Fibroblast of upper back skin (primary cell): Measurements from ENCODE around the gene UBB.
A peak's percentile ranks its signal among the peaks of the same experiment; 100 is the strongest.
"Not testable (repeated sequence)": the region's sequence is repeated elsewhere in the genome, so short reads cannot be mapped to it uniquely, and the experiment has no call there.

ENCODE experiments used
- DNase-seq: peaks from one replicate; pipeline ENCODE4 v3.0.0-alpha.2; 2013

Gene UBB

DNA sequence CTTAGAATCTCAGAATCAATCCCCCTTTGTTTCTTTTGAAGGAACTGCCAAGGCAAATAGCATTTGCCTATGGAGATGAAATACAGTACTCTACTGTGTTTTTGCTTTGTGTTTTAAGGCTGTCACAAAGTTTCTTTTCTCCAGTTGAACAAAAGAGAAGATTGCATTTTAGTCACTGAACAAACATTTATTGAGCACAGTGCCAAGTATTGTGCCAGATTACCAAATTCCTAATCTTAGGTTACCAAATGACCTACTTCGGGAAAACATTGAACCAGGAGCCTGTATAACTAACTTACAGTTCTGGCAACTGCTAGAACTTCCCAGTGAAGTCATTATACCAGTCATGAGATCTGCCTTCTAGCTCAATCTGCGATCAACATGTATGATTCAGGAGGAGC lies 3.0 kb upstream of the UBB start:
- DNase-seq, result no peak

GRCh38 chr17:16378636-16379282 lies 2.1 kb upstream of the UBB start:
- DNase-seq, result no peak

GRCh38 chr17:16379654-16380053 lies 1.2 kb upstream of the UBB start:
- no peak for DNase-seq

DNA sequence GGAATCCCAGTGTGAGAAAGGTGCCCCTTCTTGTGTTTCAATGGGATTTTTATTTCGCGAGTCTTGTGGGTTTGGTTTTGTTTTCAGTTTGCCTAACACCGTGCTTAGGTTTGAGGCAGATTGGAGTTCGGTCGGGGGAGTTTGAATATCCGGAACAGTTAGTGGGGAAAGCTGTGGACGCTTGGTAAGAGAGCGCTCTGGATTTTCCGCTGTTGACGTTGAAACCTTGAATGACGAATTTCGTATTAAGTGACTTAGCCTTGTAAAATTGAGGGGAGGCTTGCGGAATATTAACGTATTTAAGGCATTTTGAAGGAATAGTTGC lies 567 bp downstream of the UBB start:
- no peak for DNase-seq

- DNase-seq, result no peak
Measured at GRCh38 chr17:16383216-16383615, 2.3 kb downstream of the UBB start.

DNA sequence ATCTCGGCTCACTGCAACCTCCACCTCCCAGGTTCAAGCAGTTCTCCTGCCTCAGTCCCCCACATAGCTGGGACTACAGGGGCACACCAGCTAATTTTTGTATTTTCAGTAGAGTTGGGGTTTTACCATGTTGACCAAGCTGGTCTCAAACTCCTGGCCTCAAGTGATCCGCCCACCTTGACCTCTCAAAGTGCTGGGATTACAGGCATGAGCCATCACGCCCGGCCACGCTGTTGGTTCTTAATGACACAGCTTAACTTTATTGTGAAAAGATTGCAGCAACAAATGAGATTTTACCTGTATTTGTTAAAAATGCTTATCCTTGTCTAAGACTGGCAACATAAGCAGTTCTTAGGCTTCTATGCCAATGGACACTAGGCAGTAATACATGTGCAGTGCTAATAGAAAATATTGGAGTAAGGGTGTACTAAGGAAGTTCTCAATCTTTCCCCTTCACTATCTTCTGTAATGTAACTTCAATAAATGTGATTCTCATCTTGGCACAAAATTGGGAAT lies 2.9 kb downstream of the UBB start:
- DNase-seq, result no peak

DNA sequence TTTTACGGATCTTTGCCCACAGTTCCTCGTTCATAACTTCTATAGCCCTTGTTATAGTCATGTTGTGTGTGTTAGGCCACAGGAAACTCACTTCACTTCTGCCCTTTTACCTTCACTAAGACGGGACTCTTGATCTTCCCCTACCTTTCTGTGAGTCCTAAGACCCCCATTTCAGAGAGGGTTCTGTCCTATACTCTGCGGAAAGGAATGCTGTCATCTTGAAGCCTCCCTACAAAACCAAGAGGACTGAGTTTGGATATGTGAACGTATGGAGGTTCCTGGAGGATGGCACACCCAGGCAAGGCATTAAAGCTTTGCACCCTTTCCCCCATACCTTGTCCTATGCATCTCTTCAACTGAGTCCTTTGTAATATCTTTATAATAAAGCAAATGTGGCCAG lies 3.7 kb downstream of the UBB start:
- no peak for DNase-seq

DNA sequence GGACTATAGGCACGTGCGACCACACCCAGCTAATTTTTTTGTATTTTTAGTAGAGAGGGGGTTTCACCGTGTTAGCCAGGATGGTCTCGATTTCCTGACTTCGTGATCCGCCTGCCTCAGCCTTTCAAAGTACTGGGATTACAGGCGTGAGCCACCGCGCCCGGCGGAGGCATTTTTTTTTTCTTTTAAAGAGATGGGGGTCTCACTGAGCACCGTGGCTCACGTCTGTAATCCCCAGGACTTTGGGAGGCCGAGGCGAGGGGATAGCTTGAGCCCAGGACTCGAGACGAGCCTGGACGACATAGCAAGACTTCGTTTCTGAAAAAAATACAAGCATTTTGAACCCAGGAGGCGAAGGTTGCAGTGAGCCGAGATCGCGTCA lies 5.2 kb downstream of the UBB start:
- DNase-seq, result not testable (repeated sequence)

- DNase-seq, result no peak
Measured at GRCh38 chr17:16391451-16391850, 10.6 kb downstream of the UBB start.

DNA sequence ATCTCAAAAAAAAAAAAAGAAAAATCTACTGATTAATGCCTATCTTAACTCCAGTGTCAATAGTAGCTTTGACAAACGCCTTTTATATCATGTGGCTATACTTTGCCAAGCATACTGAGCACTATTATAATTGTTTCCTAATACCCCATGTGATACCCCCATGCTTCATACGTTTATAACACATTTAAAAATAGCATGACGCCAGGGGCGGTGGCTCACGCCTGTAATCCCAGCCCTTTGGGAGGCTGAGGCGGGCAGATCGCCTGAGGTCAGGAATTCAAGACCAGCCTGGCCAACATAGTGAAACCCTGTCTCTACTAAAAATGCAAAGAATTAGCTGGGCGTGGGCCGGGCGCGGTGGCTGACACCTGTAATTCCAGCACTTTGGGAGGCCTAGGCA lies 11.6 kb downstream of the UBB start:
- DNase-seq, result not testable (repeated sequence)

DNA sequence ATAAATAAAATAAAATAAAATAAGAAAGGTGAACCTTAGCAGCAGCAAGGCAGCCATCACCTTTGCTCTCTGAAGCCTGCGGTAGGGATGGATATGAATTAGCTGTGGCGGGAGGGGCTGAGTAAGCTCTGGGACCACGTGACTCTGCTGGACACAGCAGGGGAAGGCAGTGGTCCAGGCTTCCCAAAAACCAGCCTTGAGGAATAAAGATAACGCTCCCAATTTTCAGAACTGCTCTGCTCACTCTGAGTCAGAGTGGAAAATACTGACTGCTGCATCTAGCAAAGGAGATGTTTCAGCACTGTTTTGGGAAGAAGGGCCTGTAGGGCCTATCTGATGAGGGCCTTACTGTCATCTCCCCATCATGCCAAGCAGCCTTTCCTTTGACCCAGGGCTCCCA lies 15.0 kb downstream of the UBB start:
- not testable (repeated sequence) for DNase-seq

DNA sequence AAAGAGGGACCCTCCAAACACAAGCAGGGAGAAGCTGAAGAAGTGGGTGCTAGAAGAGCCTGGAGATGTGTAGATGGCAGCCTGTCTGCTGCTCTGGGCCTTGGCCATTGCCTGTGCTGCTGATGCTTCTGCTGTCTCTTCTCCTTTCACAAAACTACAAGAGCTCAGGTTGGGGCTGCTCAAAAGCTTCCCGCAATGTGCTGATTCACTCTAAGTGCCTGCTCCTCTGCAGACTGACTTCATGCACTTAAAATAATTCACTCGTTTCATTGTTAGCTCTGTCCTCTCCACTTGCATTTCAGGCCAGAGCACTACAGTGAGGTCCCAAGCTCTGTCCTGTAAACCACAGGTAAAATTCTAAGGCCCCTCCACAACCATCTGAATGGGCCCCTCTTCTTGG lies 15.8 kb downstream of the UBB start:
- DNase-seq, result not testable (repeated sequence)

- DNase-seq, result no peak
Measured at GRCh38 chr17:16398270-16399267, 17.7 kb downstream of the UBB start.

DNA sequence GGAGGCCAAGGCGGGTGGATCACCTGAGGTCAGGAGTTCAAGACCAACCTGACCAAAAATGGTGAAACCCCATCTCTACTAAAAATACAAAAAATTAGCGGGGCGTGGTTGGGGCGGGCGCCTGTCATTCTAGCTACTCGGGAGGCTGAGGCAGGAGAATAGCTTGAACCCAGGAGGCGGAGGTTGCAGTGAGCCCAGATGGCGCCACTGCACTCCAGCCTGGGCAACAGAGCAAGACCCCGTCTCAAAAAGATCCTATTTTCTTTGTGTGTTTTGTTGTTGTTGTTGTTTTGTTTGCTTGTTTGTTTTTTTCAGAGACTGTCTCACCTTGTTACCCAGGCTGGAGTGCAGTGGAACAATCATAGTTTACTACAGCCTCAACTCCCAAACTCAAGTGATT lies 23.0 kb downstream of the UBB start:
- not testable (repeated sequence) for DNase-seq

DNA sequence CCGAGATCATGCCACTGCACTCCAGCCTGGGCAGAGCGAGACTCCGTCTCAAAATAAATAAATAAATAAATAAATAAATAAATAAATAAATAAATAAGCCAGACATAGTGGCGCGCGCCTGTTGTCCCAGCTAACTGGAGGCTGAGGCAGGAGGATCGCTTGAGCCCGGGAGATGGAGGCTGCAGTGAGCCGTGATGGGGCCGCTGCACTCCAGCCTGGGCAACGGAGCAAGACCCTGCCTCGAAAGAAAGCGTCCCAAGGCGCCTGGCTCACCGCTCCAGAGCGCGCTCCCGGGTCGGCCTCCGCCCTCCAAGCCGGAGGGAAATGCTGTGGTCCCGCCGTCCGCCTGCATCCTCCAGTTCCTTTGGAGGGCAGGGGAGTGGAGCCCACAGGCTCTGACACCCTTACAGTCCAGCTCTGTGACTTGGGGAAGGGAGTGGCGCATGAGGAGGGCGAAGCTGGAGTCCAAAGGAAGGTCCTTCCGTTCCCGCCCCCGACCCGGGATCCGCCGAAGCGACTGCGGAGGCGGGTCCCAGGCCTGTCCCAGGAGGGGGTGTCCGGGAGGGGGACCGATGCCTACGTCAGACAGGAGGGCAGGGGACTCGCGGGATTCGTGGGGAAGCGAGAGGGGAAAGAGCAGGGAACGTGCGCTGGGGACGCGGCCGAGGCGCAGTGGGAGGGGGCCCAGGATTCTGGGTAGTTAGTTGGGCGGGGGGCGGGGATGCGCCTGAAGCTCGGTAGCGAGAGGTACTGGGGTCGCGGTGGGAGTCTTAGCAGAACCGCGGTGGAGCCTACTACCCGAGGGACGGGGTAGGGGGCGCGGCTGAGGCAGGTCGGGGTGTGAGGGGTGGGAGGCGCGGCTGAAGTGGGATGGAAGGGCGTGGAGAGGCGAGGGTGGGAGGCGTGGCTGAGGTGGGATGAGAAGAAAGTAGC lies 26.1 kb downstream of the UBB start:
- DNase-seq, result peak; percentile 16

DNA sequence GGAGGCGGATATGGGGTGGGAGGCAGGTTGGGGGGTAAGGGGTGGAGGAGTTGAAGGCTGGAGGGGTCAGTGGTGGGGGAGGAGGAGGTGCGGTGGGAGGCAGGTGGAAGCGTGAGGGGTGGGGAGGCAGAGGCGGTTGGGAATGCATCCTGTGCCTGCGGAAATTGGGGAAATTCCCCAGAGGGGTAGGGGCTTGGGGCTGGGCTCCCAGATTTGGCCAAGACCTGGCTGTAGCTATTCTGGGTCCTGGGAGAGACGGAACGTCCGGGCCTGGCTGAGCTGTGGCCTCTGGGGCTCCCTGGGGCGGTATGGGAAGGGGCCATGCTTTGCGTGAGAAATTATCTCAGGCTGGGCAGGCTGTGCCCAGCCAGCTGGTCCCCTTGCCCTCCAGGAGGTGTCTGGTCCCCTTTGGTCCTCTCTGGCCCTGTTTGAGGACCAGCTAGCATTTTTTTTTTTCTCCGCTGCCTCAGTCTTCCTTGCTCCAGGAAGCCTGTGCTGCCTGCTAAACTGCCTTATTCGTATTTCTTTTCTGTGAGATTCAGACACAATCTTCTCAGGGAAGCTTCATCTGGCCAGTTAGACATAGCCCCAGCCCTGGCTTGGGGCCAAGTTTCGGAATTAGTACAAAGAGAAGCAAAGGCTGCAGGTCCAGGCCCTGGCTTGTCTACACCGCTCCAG lies 27.2 kb downstream of the UBB start:
- DNase-seq, result peak; percentile 36

GRCh38 chr17:16415031-16415924 lies 34.4 kb downstream of the UBB start, which contains the start of gene TRPV2:
Gene TRPV2, plus strand, starts transcription at chr17:16415571. Its CDS starts 2,098 bp downstream, at chr17:16417669.
- no peak for DNase-seq

DNA sequence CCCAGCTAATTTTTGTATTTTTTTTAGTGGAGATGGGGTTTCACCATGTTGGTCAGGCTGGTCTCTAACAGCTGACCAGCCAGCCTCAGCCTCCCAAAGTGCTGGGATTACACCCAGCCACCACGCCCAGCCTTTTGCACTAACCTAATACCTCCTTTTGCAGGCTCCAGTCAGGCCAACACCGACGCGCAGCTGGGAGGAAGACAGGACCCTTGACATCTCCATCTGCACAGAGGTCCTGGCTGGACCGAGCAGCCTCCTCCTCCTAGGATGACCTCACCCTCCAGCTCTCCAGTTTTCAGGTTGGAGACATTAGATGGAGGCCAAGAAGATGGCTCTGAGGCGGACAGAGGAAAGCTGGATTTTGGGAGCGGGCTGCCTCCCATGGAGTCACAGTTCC lies 36.5 kb downstream of the UBB start:
- DNase-seq, result no peak

DNA sequence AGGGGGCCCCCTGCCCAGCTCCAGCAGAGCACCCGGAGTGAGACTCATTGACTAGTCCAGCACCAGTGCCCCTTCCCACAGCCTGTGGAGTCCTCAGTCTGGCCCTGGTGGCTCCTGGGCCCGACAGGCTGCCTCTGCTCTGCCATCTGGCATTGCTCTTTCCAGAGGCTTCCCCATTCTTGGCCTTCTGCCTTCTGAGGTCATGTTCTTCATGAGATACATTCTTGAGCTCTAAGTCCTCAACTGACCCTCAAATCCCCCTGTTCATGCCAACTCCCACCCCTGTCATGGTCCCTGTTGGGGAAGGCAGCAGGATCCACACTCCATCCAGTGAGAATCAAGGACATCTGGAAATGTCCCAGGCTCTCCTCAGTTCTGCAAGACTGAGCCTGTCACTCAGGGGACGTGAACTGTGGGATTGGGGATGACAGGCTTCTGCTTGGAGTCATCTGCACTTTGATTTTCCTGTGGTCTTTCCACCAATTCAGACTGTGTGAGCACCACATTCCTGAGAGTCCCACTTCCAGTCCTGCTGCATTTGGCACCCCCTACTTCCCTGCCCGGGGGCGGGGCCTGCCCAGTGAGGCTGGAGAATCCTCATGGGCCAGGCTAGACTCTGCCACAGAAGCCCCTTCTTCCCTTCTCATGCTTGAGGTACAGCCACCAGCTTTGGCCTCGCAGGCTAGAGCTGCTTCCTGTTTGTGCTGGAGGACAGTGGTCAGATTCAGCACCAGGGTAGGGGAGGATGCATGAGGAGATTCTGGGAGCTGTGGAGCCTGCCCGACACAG lies 37.2 kb downstream of the UBB start:
- DNase-seq, result peak; percentile 66

GRCh38 chr17:16418685-16419068 lies 37.8 kb downstream of the UBB start:
- no peak for DNase-seq
